GM18868 (cell line): ENCODE measurements around the gene LAGE3.

Experiments
- ATAC-seq: cut with Tn5 transposase; IDR thresholded peaks from one replicate; pipeline ENCODE4 v1.9.1; 2021; ENCODE audit warnings: mild to moderate bottlenecking, moderate library complexity; ENCODE audit not compliant: unreplicated experiment

The LAGE3 gene, protein sequence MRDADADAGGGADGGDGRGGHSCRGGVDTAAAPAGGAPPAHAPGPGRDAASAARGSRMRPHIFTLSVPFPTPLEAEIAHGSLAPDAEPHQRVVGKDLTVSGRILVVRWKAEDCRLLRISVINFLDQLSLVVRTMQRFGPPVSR

DNA sequence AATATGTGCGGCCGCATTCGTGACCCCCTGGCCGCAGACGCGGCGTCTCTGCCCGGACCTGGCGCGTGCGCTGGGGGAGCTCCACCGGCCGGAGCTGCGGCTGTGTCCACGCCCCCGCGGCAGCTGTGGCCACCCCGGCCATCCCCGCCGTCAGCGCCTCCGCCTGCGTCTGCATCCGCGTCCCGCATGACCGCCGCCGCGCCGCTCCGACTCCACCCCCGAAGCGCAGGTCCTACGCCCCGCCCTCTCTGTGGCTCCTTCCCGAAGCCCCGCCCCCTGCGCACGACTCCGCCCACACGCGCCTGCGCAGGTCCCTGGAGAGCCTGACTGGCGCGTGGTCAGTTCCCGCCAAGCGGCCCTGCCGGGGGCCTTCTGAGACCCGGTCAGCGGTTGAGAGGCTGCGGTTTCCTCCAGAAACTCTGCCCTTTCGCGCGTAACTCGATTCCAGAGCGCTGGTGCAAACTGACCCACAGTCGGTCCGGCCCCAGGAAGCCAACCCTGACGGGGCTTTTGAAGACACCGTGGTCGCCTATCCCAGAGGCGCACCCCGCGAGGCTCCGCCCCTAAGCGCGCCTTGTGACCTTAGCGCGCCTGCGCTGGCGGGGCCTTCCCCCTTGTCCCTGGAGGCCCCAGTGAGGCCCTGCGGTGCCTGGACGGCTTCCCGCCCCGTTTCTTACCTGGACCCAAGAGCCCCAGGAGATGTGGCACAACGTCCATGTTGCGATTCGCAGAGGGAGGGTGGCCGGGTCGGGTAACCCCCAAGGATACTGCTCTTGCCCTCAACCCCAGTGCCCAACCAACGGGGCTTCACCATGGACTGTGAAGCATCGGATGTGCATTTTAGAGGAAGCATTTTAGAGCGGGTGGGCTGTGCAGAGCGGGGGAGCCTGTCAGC is at the start of gene LAGE3:
Gene LAGE3 (minus strand): TSS at position 554 of the 895 bp plus-strand sequence. CDS start 366 bp downstream, at position 188.
- ATAC-seq, result peak; percentile 89

DNA sequence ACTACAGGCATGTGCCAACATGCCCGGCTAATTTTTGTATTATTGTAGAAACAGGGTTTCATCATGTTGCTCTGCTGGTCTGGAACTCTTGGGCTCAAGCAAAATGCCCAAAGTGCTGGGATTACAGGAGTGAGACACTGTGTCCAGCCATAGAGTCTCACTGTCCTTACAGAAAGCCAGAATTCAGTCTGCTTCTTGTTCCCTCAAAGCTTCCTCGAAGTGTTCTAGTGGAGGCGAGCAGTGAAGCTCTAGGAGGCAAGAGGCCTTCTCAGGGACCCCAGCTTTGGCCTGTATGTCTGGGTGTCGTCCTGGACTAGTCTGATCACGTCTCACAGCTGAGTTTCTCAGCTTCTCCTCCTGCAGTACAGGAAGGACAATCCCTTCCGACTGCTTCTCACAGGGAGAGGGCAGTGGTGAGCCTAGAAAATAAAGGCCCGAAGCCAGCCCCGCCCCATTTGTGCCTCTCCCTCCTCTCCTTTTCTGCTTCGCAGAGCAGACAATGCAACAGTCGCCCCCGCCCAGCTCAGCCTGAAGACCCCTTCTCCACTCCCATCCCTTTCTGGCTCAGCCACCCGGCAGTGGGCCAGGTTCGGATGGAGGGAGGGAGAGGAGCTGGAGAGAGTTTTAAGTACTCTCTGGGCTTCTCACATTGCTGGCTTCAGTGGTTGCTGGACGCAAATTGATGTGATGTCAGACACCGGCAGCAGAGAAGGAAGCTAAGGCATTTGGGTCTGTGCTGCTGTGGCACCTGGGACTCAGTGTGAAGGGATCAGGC is 48.0 kb upstream of the LAGE3 start:
- ATAC-seq, result peak; percentile 76

DNA sequence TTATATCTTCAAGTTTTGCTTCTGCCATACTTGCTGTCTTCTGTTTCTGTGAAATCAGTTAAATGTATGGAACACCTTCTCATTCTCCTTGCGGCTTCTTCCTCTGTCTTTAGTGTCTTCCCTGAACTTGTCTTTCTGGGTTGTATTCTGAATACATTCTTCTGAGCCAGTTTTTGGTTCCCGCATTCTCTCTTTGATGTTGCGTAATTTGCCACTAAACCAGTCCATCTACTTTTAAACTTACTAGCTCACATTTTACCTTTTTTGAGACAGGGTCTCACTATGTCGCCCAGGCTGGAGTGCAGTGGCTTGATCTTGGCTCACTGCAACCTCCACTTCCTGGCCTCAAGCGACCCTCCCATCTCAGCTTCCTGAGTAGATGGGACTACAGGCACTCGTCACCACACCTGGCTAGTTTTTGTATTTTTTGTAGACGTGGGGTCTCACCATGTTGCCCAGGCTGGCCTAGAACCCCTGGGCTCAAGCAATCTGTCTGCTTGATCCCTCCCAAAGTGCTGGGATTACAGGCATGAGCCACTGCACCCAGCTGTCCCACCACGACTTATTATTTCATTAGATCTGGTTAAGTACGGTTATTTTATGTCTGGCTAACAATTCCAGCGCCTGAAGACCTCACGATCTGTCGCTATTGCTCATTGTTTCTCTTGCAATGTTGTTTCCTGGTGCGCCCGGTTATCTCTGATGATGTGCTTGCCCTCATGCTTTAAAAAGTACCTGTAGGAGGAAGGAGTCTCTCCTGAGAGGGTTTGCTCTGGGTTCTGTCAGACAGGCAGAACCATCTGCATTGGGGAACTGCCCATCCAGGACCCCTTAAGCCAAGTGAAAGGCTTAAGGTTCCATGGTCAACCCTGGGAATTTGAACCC is 46.8 kb upstream of the LAGE3 start:
- no peak for ATAC-seq

DNA sequence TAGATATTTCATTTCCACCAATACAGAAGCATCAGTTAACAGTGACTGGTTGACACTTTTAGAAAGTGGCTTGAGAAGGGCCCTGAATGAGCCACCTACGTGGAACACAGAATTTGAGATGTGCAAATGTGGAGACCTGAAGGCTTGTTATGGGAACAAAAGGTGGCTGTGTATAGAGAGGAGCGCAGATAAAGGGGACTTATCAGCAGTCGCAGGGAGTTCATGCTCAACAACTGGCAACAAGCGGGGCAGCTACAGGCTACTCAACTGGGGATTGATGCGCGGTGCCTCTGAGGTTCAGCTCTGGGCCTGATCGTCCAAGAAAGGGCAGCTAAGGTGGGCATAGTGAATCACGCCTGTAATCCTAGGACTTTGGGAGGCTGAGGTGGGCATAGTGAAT is 40.3 kb upstream of the LAGE3 start:
- ATAC-seq, result no peak

DNA sequence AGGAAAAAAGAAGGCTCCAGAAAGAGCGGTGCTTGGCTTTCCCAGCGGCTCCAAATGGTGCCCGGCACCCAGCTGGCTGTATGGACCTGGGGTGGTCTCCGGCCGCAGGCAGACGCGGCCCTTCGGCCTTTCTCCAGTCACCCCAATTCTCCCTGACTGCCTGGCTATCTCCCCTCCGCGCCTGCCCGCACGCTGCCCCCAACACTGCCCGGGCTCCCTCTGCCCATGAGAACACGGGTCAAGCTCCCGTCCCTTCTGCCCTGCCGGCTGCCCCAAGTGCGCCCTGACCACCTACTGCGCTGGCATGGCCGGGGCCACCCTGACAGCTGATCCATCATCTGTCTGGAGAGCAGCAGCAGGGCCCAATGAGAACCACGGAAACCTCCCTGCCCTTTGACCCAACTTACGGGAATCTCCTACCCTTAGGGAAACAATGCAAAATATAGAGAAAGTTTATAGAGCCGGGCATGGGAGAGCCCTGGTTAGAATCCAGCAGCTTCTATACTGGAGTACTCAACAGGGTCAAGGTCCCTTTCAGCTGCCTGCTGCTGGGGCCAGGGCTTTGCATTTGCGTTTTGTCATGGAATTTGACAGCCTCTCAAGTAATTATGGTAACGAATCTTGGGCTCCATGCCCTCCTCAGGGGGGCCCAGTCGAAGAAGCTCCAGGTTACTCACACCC is 38.2 kb upstream of the LAGE3 start:
- ATAC-seq, result no peak

DNA sequence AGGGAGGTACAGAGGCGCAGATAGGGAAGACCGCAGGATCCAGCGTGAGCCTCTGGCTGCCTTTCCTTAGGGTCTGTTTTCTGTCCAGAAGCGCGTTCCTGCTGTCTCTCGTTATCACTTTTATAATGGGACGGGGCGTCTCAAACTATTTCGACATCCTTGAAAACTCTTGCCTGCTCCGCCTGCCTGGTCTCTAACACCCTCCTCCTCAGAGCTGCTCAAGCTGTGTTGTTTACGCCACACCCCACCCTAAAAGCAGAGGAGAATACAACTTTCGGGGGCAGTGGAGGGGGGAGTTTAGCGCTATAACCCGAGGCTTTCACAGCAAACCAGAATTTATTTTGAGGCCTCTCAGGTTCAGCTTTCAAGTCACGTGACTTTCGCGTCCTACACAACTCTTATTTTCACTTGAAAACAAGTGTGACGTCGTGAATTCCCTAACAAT is 37.6 kb upstream of the LAGE3 start:
- no peak for ATAC-seq

DNA sequence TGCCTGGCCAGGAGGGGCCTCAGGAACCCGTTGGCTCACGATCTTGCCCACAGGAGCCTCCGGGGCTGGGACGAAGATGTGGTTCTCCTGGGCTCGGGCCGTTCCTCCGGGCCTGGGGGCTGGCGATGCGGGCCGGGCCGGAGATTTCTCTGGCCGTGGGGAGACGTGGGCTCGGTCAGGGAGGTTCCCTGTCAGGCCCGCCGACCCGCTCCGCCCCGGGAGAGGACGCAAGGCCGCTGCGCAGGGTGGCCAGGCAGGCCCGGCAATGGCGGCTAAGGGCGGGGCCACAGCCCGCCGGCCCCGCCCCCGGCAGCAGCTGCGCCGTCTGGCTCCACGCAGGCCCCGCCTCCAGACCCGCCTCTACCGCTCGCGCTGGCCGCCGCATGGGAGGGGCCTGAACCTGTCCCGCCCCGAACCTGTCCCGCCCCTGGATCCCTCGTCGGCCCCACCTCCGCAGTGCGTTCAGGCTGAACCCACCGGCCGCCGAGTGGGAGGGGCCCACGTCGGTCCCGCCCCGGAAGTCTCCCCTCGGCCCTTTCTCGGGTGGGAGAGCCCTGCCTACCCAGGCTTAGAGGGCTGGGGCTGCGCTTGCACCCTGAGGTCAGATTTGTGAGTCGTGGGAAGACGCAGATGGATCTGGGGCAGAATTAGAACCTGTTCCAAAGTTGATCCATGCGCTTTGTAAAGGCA is 37.0 kb upstream of the LAGE3 start, which contains the start of gene FAM3A:
Gene FAM3A (minus strand): TSS at position 267 of the 690 bp plus-strand sequence. CDS start 460 bp downstream, outside the sequence.
- ATAC-seq, result peak; percentile 95

DNA sequence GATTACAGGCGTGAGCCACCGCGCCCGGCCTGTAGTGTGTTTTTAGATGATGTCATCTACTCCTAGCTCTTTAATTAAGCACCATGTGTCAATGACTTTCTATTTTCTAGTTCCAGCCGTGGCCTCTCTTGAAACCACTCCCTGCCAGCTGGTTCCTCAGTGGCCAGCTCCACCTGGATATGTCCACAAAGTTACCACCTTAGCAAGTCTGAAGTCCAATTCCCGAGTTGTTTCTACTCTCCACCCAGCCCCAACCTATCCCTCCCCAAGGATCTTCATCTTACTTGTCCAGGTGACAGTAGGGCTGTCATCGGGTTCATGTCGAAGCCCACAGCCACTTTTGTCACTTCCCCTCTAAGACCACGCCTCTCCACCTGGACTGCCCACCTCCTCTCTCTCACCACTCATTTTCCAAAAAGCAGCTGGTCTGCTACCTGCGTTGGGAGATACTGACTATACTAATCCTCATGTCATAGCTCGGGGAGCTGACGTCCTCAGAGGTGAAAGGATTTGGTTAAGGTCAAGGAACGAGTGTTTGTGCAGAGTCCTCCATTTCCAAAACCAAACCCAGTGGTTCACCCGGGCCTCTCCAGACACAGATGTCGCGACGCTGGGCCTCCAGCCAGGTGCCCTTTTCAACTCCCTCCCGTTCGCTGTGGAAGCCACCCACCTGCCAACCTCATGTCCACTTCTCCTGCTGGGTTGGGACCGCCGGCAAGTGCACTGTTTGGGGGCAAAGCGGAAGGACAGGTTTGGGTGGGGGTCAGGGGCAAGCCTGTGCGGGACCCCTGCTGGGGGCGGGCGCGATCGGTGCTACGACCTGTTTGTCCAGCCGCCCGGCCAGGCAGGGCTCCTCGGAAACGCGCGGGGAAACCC is 36.2 kb upstream of the LAGE3 start:
- no peak for ATAC-seq

DNA sequence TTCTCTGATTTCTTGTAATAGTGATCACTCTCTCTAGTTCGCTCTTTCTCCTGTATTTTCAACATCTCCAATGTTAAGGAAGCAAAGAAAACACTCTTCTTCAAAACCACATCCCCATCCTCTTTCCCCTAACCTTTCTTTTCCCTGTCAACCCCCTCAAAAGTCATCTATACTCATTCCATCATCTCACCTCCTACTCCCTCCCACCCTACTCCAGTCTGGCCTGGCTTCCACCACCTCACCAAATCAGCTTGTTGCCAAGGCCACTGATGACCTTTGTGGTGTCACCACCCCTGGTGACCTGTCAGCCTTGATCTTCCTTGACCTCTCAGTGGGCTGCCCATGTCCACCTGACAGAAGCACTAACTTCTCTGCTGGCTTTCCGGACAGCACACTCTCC is 34.6 kb upstream of the LAGE3 start:
- ATAC-seq, result no peak

DNA sequence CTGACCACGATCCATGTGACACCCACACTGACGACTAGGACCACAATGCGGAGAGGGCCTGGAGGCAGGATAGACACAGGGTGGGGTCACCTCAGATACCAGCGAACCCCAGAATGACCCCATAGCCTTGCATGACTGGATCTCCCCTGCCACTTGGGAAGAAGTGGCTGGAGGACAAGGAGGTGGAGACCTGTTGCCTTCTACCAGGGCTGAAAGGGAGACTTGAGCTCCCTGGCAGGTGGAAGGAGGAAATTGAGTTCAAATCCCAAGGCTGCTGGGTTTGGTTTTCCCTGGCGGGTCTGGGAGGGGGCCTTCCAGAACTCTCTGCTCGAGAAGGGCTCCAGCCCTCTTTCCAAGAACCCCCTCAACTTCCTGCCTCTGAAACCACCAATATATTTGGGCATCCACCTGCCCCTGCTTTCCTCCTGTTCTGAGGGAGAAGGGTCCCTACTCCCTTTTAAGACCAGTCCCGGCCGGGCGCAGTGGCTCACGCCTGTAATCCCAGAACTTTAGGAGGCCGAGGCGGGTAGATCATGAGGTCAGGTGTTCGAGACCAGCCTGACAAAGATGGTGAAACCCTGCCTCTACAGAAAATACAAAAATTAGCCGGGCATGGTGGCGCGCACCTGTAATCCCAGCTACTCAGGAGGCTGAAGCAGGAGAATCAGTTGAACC is 33.9 kb upstream of the LAGE3 start:
- no peak for ATAC-seq

DNA sequence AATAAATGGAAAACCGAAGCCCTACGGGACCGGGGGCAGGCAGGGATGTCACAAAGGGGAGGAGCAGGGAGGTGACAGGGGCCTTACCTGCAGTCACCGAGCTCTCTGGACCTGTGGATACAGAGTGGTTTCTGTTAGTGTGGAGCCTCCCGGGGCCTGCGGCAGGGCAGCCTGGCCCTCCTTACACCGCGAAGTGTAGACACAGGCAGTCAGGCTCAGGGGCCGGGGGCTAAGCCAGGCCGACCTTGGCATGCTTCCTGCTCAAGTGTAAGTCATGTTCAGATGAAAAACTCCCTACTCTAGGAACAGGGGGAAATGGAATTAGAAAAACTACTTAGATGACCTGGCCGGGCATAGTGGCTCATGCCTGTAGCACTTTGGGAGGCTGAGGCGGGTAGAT is 32.7 kb upstream of the LAGE3 start:
- ATAC-seq, result no peak

DNA sequence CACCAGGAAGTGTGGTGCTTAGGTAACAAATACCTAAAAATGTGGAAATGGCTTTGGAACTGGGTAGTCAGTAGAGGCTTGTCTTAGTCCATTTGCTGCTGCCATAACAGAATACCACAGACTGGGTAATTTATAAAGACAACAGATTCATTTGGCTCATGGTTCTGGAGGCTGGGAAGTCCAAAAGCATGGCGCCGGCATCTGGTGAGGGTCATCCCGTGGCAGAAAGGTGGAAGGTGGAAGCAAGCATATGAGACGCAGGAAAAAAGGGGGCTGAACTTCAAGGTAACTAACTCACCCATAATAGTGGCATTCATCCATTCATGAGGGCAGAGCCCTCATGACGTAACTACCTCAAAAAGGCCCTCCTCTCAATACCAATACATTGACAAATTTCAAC is 30.4 kb upstream of the LAGE3 start:
- ATAC-seq, result no peak

DNA sequence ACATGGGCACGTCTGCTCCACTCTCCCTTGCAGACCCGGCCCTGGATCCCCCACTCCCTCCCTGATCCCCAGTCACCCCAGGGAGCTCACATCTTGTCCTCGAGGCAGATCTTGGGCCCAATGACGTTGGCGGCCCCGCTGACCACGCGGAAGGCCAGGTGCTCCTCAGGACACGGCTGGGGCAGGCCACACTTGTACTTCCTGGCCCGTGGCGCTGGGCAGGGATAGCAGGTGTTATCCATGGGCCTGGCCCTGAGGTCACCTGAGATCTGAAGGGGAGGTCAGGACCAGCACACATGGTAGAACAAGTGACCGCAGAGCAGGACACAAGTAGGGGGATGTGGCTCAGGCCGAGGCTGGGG is 29.3 kb upstream of the LAGE3 start:
- no peak for ATAC-seq

DNA sequence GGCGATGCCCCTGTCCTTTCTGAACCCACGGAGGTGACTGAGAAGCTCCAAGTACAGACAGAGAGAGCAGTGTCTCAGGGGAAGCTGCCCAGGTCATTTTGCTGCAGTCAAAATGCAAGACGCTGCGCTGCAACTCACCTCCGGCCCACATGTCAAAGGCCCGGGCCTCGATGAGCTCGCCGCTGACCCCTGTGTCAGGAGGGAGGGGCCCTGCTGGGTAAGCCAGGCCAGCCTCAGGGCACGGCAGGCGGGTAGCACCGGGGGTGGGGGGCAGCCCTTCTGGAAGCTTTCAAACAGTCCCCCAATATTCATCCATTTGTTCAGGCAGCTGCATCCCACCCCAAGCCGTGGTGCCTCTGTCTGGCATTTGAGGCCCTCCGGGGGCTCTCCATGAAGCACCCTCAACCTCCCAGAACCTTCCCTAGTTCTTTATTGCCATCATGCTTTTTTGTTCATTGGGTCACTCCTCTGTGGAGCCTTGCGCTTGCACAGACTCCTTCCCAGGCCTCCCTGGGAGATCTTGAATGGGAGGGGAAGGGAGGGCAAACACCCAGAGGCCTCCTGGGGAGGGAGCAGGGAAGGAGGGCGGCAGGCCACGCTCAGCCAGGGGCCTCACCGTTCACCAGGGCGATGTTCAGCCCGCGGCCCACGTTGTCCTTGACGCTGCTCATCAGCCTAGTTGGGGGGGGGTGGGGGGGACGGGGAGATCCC is 28.7 kb upstream of the LAGE3 start:
- no peak for ATAC-seq

DNA sequence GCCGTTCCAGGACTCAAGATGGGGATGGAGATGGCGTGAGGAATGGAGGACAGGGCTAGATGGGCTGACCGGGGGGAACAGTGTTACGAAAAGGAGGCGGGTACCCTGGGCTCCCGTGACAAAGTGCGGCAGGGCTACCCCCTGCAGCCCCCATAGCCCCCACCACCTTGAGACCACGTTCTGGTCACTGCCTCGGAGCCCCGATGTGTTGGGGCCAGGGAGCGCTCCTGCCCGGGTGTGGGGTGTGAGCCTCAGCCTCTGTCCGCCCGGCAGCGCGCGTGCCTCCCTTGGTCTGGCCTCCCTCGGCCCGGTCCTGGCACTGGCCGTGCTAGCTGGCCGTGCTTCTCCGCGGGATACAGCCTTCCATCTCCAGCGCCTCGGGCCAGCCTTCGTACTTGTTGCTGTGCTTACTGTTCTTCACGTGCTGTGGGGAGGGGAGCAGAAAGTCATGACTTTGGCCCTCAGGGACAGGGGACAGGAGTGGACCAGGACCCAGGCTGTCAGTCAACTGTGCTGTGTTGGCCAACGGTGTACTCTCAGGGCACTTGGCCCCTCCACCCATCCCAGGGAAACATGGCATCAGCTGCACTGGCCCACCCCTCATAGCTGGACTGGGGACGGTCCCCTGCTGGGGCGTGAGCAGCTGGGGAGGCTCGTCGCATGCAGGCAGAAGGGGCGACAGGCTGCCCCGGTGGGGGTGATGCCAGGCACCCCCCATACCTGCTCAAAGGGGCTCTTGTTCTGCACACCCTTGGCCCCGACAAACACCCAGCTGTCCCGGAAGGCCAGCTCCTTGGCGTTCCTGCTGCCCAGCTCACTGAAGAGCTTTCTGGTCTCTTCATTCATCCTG is 27.6 kb upstream of the LAGE3 start:
- ATAC-seq, result no peak

DNA sequence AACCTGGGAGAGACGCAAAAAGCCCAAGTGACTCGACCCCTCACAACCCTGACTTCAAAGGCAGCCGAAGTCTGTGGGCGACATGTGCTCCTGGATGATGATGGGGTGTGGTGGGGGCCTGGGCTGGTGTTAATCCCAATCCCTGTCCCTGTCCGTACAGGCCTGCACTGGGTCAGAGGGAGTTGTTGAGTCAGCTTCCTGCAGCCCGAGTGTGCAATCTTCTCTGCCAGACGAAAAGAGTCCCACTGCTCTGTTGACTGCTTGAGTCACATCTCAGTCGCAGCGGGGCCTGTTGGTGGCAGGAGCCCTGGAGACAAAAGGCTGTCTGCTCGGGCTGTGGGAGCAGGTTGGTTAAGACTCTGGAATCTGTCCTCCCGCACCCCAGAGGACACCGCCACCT is 26.7 kb upstream of the LAGE3 start:
- ATAC-seq, result no peak
